Activated B cell treated with CpG ODN at 0.5 μM for 24 hours (primary cell): ENCODE data around the gene TBC1D17. TPM values are rescaled to one million over a fixed set of nuclear protein-coding genes. Genes with fewer than 3 reads are reported as not detected.

Source experiments
- ATAC-seq: fragments of 200-7000 bp; cut with Tn5 transposase; one replicate; pipeline ENCODE4 v1.10.0; 2021; ENCODE audit warnings: low read depth, mild to moderate bottlenecking, moderate library complexity
- CTCF ChIA-PET: fragments of 350-600 bp; sonication (Branson Sonifier 250); formaldehyde crosslinking; loops from one replicate; lab custom pipeline; 2021; ENCODE audit warnings: antibody characterized with exemption; lab: Charles Lee
- POLR2A ChIA-PET: fragments of 350-600 bp; sonication (Branson Sonifier 250); formaldehyde crosslinking; loops from one replicate; lab custom pipeline; 2021; ENCODE audit warnings: antibody characterized with exemption; lab: Charles Lee
- DNase-seq: peaks from one replicate; pipeline ENCODE4 v3.0.0; 2022
- H3K27ac Mint-ChIP-seq: one replicate; pipeline ENCODE4 v1.8.0; 2020; ENCODE audit warnings: mixed read lengths
- H3K27me3 Mint-ChIP-seq: one replicate; pipeline ENCODE4 v1.8.0; 2021; ENCODE audit warnings: mixed read lengths
- H3K36me3 Mint-ChIP-seq: one replicate; pipeline ENCODE4 v1.8.0; 2021; ENCODE audit warnings: low read depth, mixed read lengths
- H3K4me1 Mint-ChIP-seq: one replicate; pipeline ENCODE4 v1.8.0; 2021; ENCODE audit warnings: mixed read lengths
- H3K4me3 Mint-ChIP-seq: one replicate; pipeline ENCODE4 v1.8.0; 2020; ENCODE audit warnings: mild to moderate bottlenecking, mixed read lengths
- H3K9me3 Mint-ChIP-seq: one replicate; pipeline ENCODE4 v1.8.0; 2020; ENCODE audit warnings: mixed read lengths
- intact Hi-C: fragments of 100-400 bp; cut with micrococcal nuclease; formaldehyde crosslinking; loops from one replicate; pipeline ENCODE4 v1.15.1; 2024
- total RNA-seq: library from RNA; stranded (reverse); gene quantifications from 2 replicates; pipeline ENCODE4 v1.2.3, GENCODE V29; 2022
- TF ChIP-seq, protein P1 (sequence below): fragments of 200-600 bp; IDR thresholded peaks from one replicate; pipeline ENCODE4 v1.8.0; 2022; ENCODE audit warnings: antibody characterized with exemption, mild to moderate bottlenecking

The TBC1D17 gene
- total RNA-seq, result 51.1 and 57.0 TPM in 2 replicates

DNA sequence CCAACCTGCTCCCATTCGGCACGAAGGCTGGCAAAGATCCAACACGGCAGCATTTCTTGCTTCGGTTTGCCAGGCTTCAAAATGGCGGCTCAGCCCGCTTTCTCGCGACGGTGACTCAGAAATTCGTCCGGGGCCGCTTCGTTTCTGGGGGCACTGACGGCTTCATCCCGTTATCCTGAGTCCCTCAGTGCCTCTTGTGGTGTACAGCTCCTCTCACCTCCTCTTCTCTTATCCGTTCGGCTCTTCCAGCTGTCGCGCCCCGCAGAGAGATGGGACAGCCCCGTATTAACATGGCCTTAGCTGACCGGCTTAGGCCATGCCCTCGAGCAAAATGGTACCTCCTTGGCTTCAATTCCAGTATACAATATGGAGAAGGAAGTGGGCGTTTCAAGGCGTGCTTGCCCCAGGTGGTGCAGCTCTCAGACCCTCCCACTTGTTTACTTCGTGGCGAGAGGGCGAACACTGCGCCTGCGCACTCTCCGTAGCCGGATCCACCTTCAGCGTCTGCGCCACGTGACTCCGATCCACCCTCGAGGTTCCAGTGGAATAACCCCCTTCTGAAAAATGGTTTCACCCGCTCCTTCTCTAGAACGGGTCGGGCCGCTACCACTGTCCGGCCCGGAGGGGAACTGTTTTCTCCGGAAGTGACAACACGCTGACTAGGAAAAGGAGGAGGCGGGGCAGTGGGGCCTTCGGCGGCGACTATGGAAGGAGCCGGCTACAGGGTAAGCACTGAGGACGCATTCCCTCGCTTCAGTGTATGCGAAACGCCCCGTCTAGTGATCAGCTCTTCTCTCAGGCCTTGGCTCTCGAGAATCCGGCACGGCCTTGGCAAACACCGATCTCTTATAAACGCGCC is at the start of gene TBC1D17, which contains the start of gene AKT1S1:
TSS of gene TBC1D17 (plus strand) at position 683 of the 859 bp plus-strand sequence. CDS start at position 705, 22 bp downstream.
TSS of gene AKT1S1 (minus strand) at position 336 of the 859 bp plus-strand sequence. CDS start 4,060 bp downstream, outside the sequence.
- ATAC-seq (peak; percentile 68), DNase-seq (peak; percentile 94)
- ChIA-PET CTCF (interaction anchor here (1.3 to 1.7 kb wide), 2 partner anchors 15 to 64 kb away, joined by 3 to 4 read pairs; partner anchors contain the start of gene FUZ), POLR2A (interaction anchor here (0.5 to 4.5 kb wide), 36 partner anchors 9 to 542 kb away, joined by 3 to 73 read pairs (median 7); partner anchors contain the start of genes AP2A1, ATF5, CD37 and FUZ)
- Mint-ChIP-seq H3K4me3 (no peak within 1 kb of the TSS), H3K27ac (no peak within 1 kb of the TSS), H3K4me1 (peaks cover 25% of the 10 kb centered on the region), H3K9me3 (no peaks in the 10 kb centered on the region), H3K27me3 (no peaks in the 10 kb centered on the region), H3K36me3 (peaks cover 35% of the 10 kb centered on the region)
- intact Hi-C loops, result loop anchor here (1.0 to 10.0 kb wide), 21 partner anchors 8 to 1238 kb away; partner anchors contain the start of genes ALDH16A1, ATF5, C19orf73 and FUZ
- TF ChIP-seq, protein P1, sequence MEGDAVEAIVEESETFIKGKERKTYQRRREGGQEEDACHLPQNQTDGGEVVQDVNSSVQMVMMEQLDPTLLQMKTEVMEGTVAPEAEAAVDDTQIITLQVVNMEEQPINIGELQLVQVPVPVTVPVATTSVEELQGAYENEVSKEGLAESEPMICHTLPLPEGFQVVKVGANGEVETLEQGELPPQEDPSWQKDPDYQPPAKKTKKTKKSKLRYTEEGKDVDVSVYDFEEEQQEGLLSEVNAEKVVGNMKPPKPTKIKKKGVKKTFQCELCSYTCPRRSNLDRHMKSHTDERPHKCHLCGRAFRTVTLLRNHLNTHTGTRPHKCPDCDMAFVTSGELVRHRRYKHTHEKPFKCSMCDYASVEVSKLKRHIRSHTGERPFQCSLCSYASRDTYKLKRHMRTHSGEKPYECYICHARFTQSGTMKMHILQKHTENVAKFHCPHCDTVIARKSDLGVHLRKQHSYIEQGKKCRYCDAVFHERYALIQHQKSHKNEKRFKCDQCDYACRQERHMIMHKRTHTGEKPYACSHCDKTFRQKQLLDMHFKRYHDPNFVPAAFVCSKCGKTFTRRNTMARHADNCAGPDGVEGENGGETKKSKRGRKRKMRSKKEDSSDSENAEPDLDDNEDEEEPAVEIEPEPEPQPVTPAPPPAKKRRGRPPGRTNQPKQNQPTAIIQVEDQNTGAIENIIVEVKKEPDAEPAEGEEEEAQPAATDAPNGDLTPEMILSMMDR, result no peak

DNA sequence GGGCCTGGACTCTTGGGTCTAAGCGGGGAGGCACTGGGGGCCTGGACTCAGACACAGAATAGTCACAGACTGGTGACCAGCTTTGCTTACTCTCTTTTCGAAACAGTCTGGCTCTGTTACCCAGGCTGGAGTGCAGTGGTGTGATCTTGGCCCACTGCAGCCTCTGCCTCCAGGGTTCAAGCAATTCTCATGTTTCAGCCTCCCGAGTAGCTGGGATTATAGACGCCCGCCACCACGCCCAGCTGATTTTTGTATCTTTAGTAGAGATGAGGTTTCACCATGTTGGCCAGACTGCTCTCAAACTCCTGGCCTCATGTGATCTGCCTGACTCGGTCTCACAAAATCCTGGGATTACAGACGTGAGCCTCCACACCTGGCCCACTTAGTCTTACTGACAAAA is 48.3 kb upstream of the TBC1D17 start:
- TF ChIP-seq, protein P1, result no peak
- no peak overlapping the region for H3K27ac Mint-ChIP-seq
- H3K27me3 Mint-ChIP-seq, result no peaks in the 10 kb centered on the region
- ATAC-seq, result no peak
- H3K36me3 Mint-ChIP-seq, result peaks cover 67% of the 10 kb centered on the region
- ChIA-PET POLR2A (interaction anchor here (0.6 kb wide), 1 partner anchor 9 kb away, joined by 4 read pairs; no protein-coding TSS in a partner anchor), CTCF (no interaction called here)
- H3K4me1 Mint-ChIP-seq, result peaks cover 2% of the 10 kb centered on the region
- no peak for DNase-seq
- intact Hi-C loops, result no loop called here
- H3K9me3 Mint-ChIP-seq, result no peaks in the 10 kb centered on the region
- no peak overlapping the region for H3K4me3 Mint-ChIP-seq

DNA sequence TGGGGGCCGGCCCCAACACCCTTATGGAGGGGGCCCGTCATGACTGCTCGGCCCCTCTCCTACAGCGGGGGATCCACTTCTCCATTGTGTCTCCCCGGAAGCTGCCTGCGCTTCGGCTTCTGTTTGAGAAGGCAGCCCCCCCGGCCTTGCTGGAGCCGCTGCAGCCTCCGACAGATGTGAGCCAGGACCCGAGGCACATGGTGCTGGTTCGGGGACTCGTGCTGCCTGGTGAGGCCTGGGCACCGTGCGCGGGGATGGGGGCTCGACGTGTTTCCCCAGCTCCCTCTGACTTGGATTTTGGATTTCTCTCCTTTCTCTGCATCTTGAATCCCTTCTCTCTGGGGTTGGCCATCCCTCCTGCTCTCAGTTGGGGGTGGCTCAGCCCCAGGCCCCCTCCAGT is 47.8 kb upstream of the TBC1D17 start:
- Mint-ChIP-seq H3K4me1 (peaks cover 2% of the 10 kb centered on the region), H3K36me3 (peaks cover 70% of the 10 kb centered on the region), H3K9me3 (no peaks in the 10 kb centered on the region), H3K27ac (no peak overlapping the region), H3K27me3 (no peaks in the 10 kb centered on the region), H3K4me3 (no peak overlapping the region)
- TF ChIP-seq, protein P1, result no peak
- intact Hi-C loops, result no loop called here
- CTCF ChIA-PET, result no interaction called here
- DNase-seq (no peak), ATAC-seq (no peak)
- POLR2A ChIA-PET, result no interaction called here

DNA sequence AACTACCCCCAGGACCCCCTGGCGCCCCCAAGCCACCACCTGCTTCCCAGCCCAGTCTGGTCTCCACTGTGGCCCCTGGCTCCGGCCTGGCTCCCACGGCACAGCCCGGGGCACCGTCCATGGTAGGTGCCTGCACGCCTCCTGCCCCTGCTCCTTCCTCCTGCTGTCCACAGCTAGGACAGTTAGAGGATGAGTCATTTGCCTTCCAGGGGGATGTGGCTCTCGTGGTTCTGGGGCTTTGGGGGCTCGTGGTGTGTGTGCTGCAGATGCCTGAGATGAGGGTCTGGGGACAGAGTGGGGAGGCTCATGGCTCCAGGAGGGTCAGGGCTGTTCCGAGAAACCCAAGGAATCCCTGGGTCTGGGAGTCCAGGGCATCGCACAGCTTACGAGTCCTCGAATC is 46.7 kb upstream of the TBC1D17 start:
- DNase-seq (no peak), ATAC-seq (no peak)
- ChIA-PET POLR2A (no interaction called here), CTCF (no interaction called here)
- intact Hi-C loops, result no loop called here
- H3K36me3 Mint-ChIP-seq, result peaks cover 75% of the 10 kb centered on the region
- no peak overlapping the region for H3K27ac Mint-ChIP-seq
- TF ChIP-seq, protein P1, result no peak
- no peaks in the 10 kb centered on the region for H3K9me3 Mint-ChIP-seq
- no peaks in the 10 kb centered on the region for H3K27me3 Mint-ChIP-seq
- peaks cover 2% of the 10 kb centered on the region for H3K4me1 Mint-ChIP-seq
- H3K4me3 Mint-ChIP-seq, result no peak overlapping the region

DNA sequence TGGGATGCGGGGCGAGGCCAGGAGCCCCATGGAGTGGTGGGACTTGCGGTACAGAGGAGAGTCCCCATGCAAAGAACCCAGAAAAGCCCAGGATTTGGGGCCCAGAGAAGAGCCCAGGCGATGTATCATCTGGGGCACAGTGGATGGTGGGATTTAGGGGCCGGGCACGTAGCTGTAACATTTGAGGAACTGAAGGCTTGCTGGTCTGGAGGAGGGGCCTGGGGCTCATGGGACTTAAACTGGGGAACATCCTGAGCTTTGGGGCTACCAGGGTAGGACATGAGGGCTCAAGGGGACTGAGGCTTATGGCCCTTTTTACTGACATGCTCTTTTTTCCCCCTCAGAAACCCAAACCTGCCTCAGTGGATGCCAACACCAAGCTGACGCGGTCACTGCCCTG is 45.9 kb upstream of the TBC1D17 start:
- TF ChIP-seq, protein P1, result no peak
- peaks cover 78% of the 10 kb centered on the region for H3K36me3 Mint-ChIP-seq
- intact Hi-C loops, result no loop called here
- DNase-seq, result no peak
- peaks cover 2% of the 10 kb centered on the region for H3K4me1 Mint-ChIP-seq
- H3K27ac Mint-ChIP-seq, result no peak overlapping the region
- no peak overlapping the region for H3K4me3 Mint-ChIP-seq
- CTCF ChIA-PET, result no interaction called here
- no peaks in the 10 kb centered on the region for H3K9me3 Mint-ChIP-seq
- POLR2A ChIA-PET, result no interaction called here
- no peaks in the 10 kb centered on the region for H3K27me3 Mint-ChIP-seq
- ATAC-seq, result no peak
